ENCODE results near the gene CAMKK1. TPM values are rescaled to one million over a fixed set of nuclear protein-coding genes. Genes with fewer than 3 reads are reported as not detected.

The CAMKK1 gene
- total RNA-seq = 7.8 and 10.5 TPM in 2 replicates

GRCh38 chr17:3893003-3893719 lies at the start of gene CAMKK1:
TSS of gene CAMKK1 (minus strand) at chr17:3893053. CDS start at chr17:3885687, 7,366 bp downstream.
- H3K4me3 ChIP-seq (ENCODE audit: low read depth, low read length) = peak within 1 kb of the TSS; percentile 60
- no peaks in the 10 kb centered on the region for H3K36me3 ChIP-seq (ENCODE audit: control insufficient read depth, insufficient read depth, low read length)
- no peaks in the 10 kb centered on the region for H3K27me3 ChIP-seq (ENCODE audit: control insufficient read depth, insufficient read depth, low read length)
- no peak for TF ChIP-seq CTCF (IDR thresholded peaks at IDR 0.05; ENCODE audit: insufficient read depth, low read length, poor library complexity, severe bottlenecking)
- no peak for DNase-seq (ENCODE audit: low read depth)

- Histone ChIP-seq H3K4me3 (ENCODE audit: low read depth, low read length) (no peak overlapping the region), H3K36me3 (ENCODE audit: control insufficient read depth, insufficient read depth, low read length) (no peaks in the 10 kb centered on the region), H3K27me3 (ENCODE audit: control insufficient read depth, insufficient read depth, low read length) (no peaks in the 10 kb centered on the region)
- TF ChIP-seq CTCF (IDR thresholded peaks at IDR 0.05; ENCODE audit: insufficient read depth, low read length, poor library complexity, severe bottlenecking) = no peak
- no peak for DNase-seq (ENCODE audit: low read depth)
These were observed 48.3 kb upstream of the CAMKK1 start for GRCh38 chr17:3940965-3941698.

- Histone ChIP-seq H3K4me3 (ENCODE audit: low read depth, low read length) (no peak overlapping the region), H3K36me3 (ENCODE audit: control insufficient read depth, insufficient read depth, low read length) (no peaks in the 10 kb centered on the region), H3K27me3 (ENCODE audit: control insufficient read depth, insufficient read depth, low read length) (no peaks in the 10 kb centered on the region)
- no peak for TF ChIP-seq CTCF (IDR thresholded peaks at IDR 0.05; ENCODE audit: insufficient read depth, low read length, poor library complexity, severe bottlenecking)
- DNase-seq (ENCODE audit: low read depth) = no peak
These were observed 44.5 kb upstream of the CAMKK1 start for GRCh38 chr17:3937359-3937758.

- no peak overlapping the region for H3K4me3 ChIP-seq (ENCODE audit: low read depth, low read length)
- no peaks in the 10 kb centered on the region for H3K27me3 ChIP-seq (ENCODE audit: control insufficient read depth, insufficient read depth, low read length)
- DNase-seq (ENCODE audit: low read depth) = peak; percentile 42
- H3K36me3 ChIP-seq (ENCODE audit: control insufficient read depth, insufficient read depth, low read length) = no peaks in the 10 kb centered on the region
- no peak for TF ChIP-seq CTCF (IDR thresholded peaks at IDR 0.05; ENCODE audit: insufficient read depth, low read length, poor library complexity, severe bottlenecking)
These were observed 43.0 kb upstream of the CAMKK1 start for GRCh38 chr17:3935825-3936355.

GRCh38 chr17:3935140-3935542 lies 42.3 kb upstream of the CAMKK1 start:
- H3K27me3 ChIP-seq (ENCODE audit: control insufficient read depth, insufficient read depth, low read length) = no peaks in the 10 kb centered on the region

More at GRCh38 chr17:3935140-3935542, 42.3 kb upstream of the CAMKK1 start:
- H3K4me3 ChIP-seq (ENCODE audit: low read depth, low read length) = no peak overlapping the region
- DNase-seq (ENCODE audit: low read depth) = peak; percentile 21
- peak; percentile 83 for TF ChIP-seq CTCF (IDR thresholded peaks at IDR 0.05; ENCODE audit: insufficient read depth, low read length, poor library complexity, severe bottlenecking)
- H3K36me3 ChIP-seq (ENCODE audit: control insufficient read depth, insufficient read depth, low read length) = no peaks in the 10 kb centered on the region

Measured in kidney epithelial cell (primary cell).